K562 (cell line): ENCODE results near the gene KIAA0319L. TPM values are rescaled to one million over a fixed set of nuclear protein-coding genes. Genes with fewer than 3 reads are reported as not detected.
"Not testable (repeated sequence)": the region's sequence is repeated elsewhere in the genome, so short reads cannot be mapped to it uniquely, and the experiment has no call there.

Source experiments
- ATAC-seq: fragments of 200-7000 bp; cut with Tn5 transposase; 3 replicates; pipeline ENCODE4 v1.9.1; 2020; ENCODE audit warnings: moderate library complexity
- BruUV-seq: library from RNA; stranded (reverse); fragments of 400-500 nt; replicated peaks from 2 replicates; lab custom pipeline; 2021; lab: Mats Ljungman, UMichigan
- CTCF ChIA-PET: fragments of 300-600 bp; formaldehyde crosslinking; extraction: SDS; loops from one replicate; lab custom pipeline; 2021; ENCODE audit warnings: low intra/inter-chr PET ratio; lab: Yijun Ruan, JAX
- POLR2A ChIA-PET: fragments of 300-600, 350-650 bp; sonication (Branson Sonifier 250); formaldehyde crosslinking; extraction: SDS; loops from one replicate; lab custom pipeline; 2021; ENCODE audit warnings: antibody characterized with exemption, inconsistent platforms; lab: Yijun Ruan, JAX
- DNase-seq, 4 experiments: peaks; one replicate each; pipeline versions ENCODE4 v3.0.0 to v3.0.0-alpha.2; 2011 to 2018; ENCODE audit warnings: low spot score in 3 of 4, mixed read lengths in 3 of 4; ENCODE audit errors: extremely low read depth in 1 of 4
- FAIRE-seq: peaks from 2 replicates; lab custom pipeline; 2011; peaks lifted over from hg19 to GRCh38; lab: Jason Lieb, UNC
- H2AFZ ChIP-seq: 2 replicates; pipeline ENCODE4 v1.6.0; 2011; ENCODE audit warnings: low read depth, low read length, control low read depth, inconsistent platforms
- H3K27ac ChIP-seq: fragments of 200-600 bp; 3 replicates; pipeline ENCODE4 v1.8.0; 2011; ENCODE audit warnings: low read depth, mild to moderate bottlenecking, control low read depth, inconsistent platforms, low read length, moderate library complexity, mixed read lengths; ENCODE audit errors: extremely low read depth
- H3K27me3 ChIP-seq, 2 experiments: fragments of 300-600 bp in 1 of 2; 2 replicates in 1 of 2; 3 replicates in 1 of 2; pipeline versions ENCODE4 v1.6.0 to v1.8.0; 2011; ENCODE audit warnings: inconsistent platforms in 2 of 2, low read length in 2 of 2, mild to moderate bottlenecking in 1 of 2, mixed read lengths in 1 of 2, moderate library complexity in 1 of 2; ENCODE audit not compliant: control insufficient read depth in 2 of 2, insufficient read depth in 2 of 2
- H3K36me3 ChIP-seq: fragments of 300-600 bp; 3 replicates; pipeline ENCODE4 v1.8.0; 2011; ENCODE audit warnings: mild to moderate bottlenecking, low read length, inconsistent platforms; ENCODE audit not compliant: control insufficient read depth, insufficient read depth
- H3K4me1 ChIP-seq, 2 experiments: fragments of 200-600 bp in 1 of 2; replicated peaks in 1 of 2; 2 replicates in 1 of 2; 3 replicates in 1 of 2; pipeline versions ENCODE4 v1.5.1 to v1.8.0; 2011; ENCODE audit warnings: inconsistent platforms in 2 of 2, low read length in 2 of 2, mild to moderate bottlenecking in 1 of 2, mixed read lengths in 1 of 2, moderate library complexity in 1 of 2; ENCODE audit not compliant: control insufficient read depth in 2 of 2, insufficient read depth in 2 of 2
- H3K4me2 ChIP-seq: 2 replicates; pipeline ENCODE4 v1.6.1; 2011; ENCODE audit warnings: low read length, control low read depth, inconsistent platforms, mixed read lengths; ENCODE audit not compliant: insufficient read depth
- H3K4me3 ChIP-seq: fragments of 200-600 bp; sonication (generic), shearing (Covaris generic); 2 replicates; pipeline ENCODE4 v1.5.1; 2016; ENCODE audit warnings: control low read depth, inconsistent platforms
- H3K79me2 ChIP-seq: fragments of 200-600 bp; 3 replicates; pipeline ENCODE4 v1.8.0; 2011; ENCODE audit warnings: low read length, inconsistent platforms; ENCODE audit not compliant: control insufficient read depth, insufficient read depth
- H3K9ac ChIP-seq, 2 experiments: 2 replicates each; pipeline versions ENCODE4 v1.6.0 to v1.6.1; 2011; ENCODE audit warnings: low read depth in 2 of 2, low read length in 2 of 2, control low read depth in 1 of 2, inconsistent platforms in 1 of 2, mild to moderate bottlenecking in 1 of 2, mixed read lengths in 1 of 2; ENCODE audit not compliant: insufficient read depth in 1 of 2
- H3K9me1 ChIP-seq: one replicate; pipeline ENCODE4 v1.6.0; 2011; ENCODE audit warnings: inconsistent platforms, mild to moderate bottlenecking, low read length, moderate library complexity; ENCODE audit not compliant: control insufficient read depth, insufficient read depth
- H3K9me3 ChIP-seq: replicated peaks from 2 replicates; pipeline ENCODE4 v1.5.1; 2011; ENCODE audit warnings: low read depth, low read length, inconsistent platforms; ENCODE audit not compliant: control insufficient read depth, insufficient read depth
- H4K20me1 ChIP-seq: replicated peaks from 2 replicates; pipeline ENCODE4 v1.6.1; 2011; ENCODE audit warnings: low read length, inconsistent platforms, mixed read lengths; ENCODE audit not compliant: control insufficient read depth, insufficient read depth
- ZNF347 ChIP-seq: fragments of 450-650 bp; formaldehyde crosslinking; IDR thresholded peaks from 2 replicates; pipeline ENCODE4 v1.4.0; 2020; ENCODE audit warnings: low read depth, mild to moderate bottlenecking, moderate library complexity
- ZNF551 ChIP-seq: fragments of 250-450 bp; sonication (Bioruptor Pico); IDR thresholded peaks from 2 replicates; pipeline ENCODE4 v1.5.0; 2021; ENCODE audit warnings: mild to moderate bottlenecking, moderate library complexity
- WGBS: fragments of 100-300 bp; shearing (Covaris generic); methylation state at CpG from one replicate; pipeline ENCODE4 v1.1.6; 2016; ENCODE audit warnings: low coverage, mixed read lengths; ENCODE audit not compliant: insufficient coverage; ENCODE audit errors: missing lambda C conversion rate; 5-methylcytosine and 5-hydroxymethylcytosine counted together
- in situ Hi-C: fragments of 300-500 bp; cut with MboI; formaldehyde crosslinking; loops from 4 replicates; pipeline ENCODE4 v1.15.0; 2018; ENCODE audit warnings: inconsistent platforms, mixed read lengths
- intact Hi-C: fragments of 100-400 bp; cut with micrococcal nuclease; formaldehyde crosslinking; loops from 2 replicates; pipeline ENCODE4 v1.14.2; 2022
- polyA plus RNA-seq, 8 experiments: library from polyadenylated mRNA; depleted of rRNA in 4 of 8; stranded (reverse) in 5 of 8; unstranded in 3 of 8; fragments of >200 nt; fragmentation: Nextera tagmentation in 2 of 8; fragmentation: Illumina TruSeq in 1 of 8; extraction: Ambion mirVana in 2 of 8; extraction: Trizol in 1 of 8; gene quantifications; 2 replicates each; pipeline versions ENCODE4 v1.2.1 to v1.2.3, GENCODE V29; 2011 to 2014; ENCODE audit warnings: inconsistent platforms in 1 of 8, missing spikeins in 1 of 8
- total RNA-seq, 7 experiments: library from RNA; depleted of rRNA in 6 of 7; stranded (reverse); fragments of >200 nt in 6 of 7; fragmentation: Illumina TruSeq in 2 of 7; extraction: Trizol in 2 of 7; gene quantifications; 2 replicates each; pipeline versions ENCODE4 v1.2.1 to v1.2.3, GENCODE V29; 2011 to 2021; ENCODE audit warnings: low replicate concordance in 1 of 7

The KIAA0319L gene
- total and polyA plus RNA-seq, 9 of the 15 experiments (the other 6 are each of a cell fraction or from before 2014, with no cell fraction given): 2.4 to 51.7 (median 27.4) TPM

DNA sequence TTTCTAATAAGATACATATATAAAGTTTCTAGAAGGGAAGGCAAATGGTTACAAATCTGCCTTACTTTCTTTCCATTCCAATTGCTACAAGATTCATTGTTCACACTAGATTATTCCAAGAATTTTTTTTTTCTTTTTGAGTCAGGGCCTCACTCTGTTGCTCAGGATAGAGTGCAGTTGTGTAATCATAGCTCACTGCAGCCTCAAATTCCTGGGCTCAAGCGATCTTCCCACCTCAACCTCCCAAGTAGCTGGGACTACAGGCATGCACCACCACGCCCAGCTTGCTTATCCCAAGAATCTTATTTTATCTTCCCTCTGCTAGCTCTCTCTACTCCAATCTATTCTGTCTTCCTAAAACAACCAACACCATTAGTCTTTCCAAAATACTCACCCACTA, 81.8 kb downstream of the KIAA0319L start:
- TF ChIP-seq ZNF551 (CRISPR knock-in tag): no peak
- no peak for TF ChIP-seq ZNF347 (CRISPR knock-in tag)
- BruUV-seq: no TSS peak
- H3K9ac ChIP-seq: no peak overlapping the region
- peaks cover 28% of the 10 kb centered on the region; the same call in 2 of the 3 replicates for H3K36me3 ChIP-seq
- H3K27me3 ChIP-seq: no peaks in the 10 kb centered on the region
- ATAC-seq: no peak
- H4K20me1 ChIP-seq: no peaks in the 10 kb centered on the region
- in situ Hi-C loops: no loop called here
- H3K9me1 ChIP-seq: no peaks in the 10 kb centered on the region
- no peak overlapping the region for H3K27ac ChIP-seq
- intact Hi-C loops: no loop called here
- ChIA-PET CTCF (interaction anchor here (0.5 kb wide), 1 partner anchor 70 kb away, joined by 6 read pairs; no protein-coding TSS in a partner anchor), POLR2A (interaction anchor here (0.7 to 2.4 kb wide), 3 partner anchors 11 to 81 kb away, joined by 3 to 9 read pairs (median 4); no protein-coding TSS in a partner anchor)
- no peak overlapping the region for H3K4me2 ChIP-seq
- H3K4me3 ChIP-seq: no peak overlapping the region
- no peaks in the 10 kb centered on the region for H3K9me3 ChIP-seq
- H3K4me1 ChIP-seq: no peaks in the 10 kb centered on the region
- 65% methylated on average over 2 of the region's 2 CpGs for WGBS
- FAIRE-seq: no peak
- no peaks in the 10 kb centered on the region for H3K79me2 ChIP-seq
- no peak overlapping the region for H2AFZ ChIP-seq
- no peak for DNase-seq

DNA sequence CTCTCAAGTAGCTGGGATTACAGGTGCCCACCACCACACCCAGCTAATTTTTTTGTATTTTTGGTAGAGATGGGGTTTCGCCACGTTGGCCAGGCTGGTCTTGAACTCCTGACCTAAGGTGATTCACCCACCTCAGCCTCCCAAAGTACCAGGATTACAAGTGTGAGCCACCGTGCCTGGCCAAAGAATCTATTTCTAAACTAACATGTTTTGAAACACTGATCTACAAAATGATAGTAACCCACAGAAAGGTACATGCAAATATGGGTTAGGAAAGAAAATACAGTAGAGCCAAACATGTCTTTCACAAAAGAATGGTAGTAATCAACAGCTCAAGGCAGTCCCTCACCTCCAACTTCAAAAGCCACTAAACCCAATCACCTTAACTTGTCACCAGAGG, 84.0 kb downstream of the KIAA0319L start:
- 69% methylated on average over 3 of the region's 3 CpGs for WGBS
- H3K27me3 ChIP-seq, H3K79me2 ChIP-seq, H3K9me3 ChIP-seq, POLR2A ChIA-PET, H4K20me1 ChIP-seq, intact Hi-C loops, CTCF ChIA-PET, BruUV-seq, in situ Hi-C loops, H3K4me3 ChIP-seq, ATAC-seq, H2AFZ ChIP-seq, H3K4me2 ChIP-seq, H3K4me1 ChIP-seq, H3K9me1 ChIP-seq, H3K9ac ChIP-seq, DNase-seq, H3K27ac ChIP-seq, FAIRE-seq: not testable (repeated sequence)
- peaks cover 32% of the 10 kb centered on the region for H3K36me3 ChIP-seq
